Measurements from ENCODE around the gene MGAT4B. TPM values are rescaled to one million over a fixed set of nuclear protein-coding genes. Genes with fewer than 3 reads are reported as not detected.

The MGAT4B gene
- total and polyA plus RNA-seq, 4 experiments from 2014 or later, result 8.3 to 121 (median 71.5) TPM

- H3K27me3 ChIP-seq (ENCODE audit: insufficient read depth, low read length), result no peaks in the 10 kb centered on the region
- H3K4me1 Mint-ChIP-seq, result peaks cover 12 to 47% (median 23%) of the 10 kb centered on the region in 4 donors
- H3K27ac Mint-ChIP-seq, result peak overlapping the region in 3 of 7 donors; percentile 3 to 30 (median 6)
- H3K27me3 Mint-ChIP-seq, result no peaks in the 10 kb centered on the region
- no peak overlapping the region for H3K4me3 ChIP-seq (ENCODE audit: low read length in 2 of 2)
- POLR2A ChIA-PET (ENCODE audit: partially characterized antibody), result no interaction called here
- H3K4me1 ChIP-seq (ENCODE audit: insufficient read depth, low read length), result peaks cover 9% of the 10 kb centered on the region
- intact Hi-C loops (cut with micrococcal nuclease), result no loop called here
- H3K36me3 Mint-ChIP-seq, result peaks cover 18 to 19% of the 10 kb centered on the region in 2 donors
- H3K27ac ChIP-seq (ENCODE audit: low read depth, low read length), result no peak overlapping the region
- H3K4me3 Mint-ChIP-seq, result no peak overlapping the region
- DNase-seq, result no peak
- H3K9me3 Mint-ChIP-seq, result no peaks in the 10 kb centered on the region
- no peaks in the 10 kb centered on the region for H3K9me3 ChIP-seq (ENCODE audit: control insufficient read depth in 1 of 2, low read length in 2 of 2)
- CTCF ChIA-PET (ENCODE audit: partially characterized antibody), result no interaction called here
- no peaks in the 10 kb centered on the region for H3K36me3 ChIP-seq (ENCODE audit: insufficient read depth, low read length)
Observed at GRCh38 chr5:179747811-179748210, 58.9 kb downstream of the MGAT4B start.

Small RNAs within 50 kb of the gene (microRNA-seq; reads per million reads assigned to microRNA genes)
- 0.72 reads per million for gene MIR1229 (ENCODE audit: borderline microRNAs expressed, borderline number of aligned reads, borderline replicate concordance)

Other genes with a start within 250 kb of the MGAT4B start
- gene HNRNPH1, start 183.2 kb downstream of the MGAT4B start, total RNA-seq, result 1,000 to 10,000 TPM; 1,611 to 1,625 TPM
- 100 to 1,000 TPM in 1 of 2 donors, 10 to 100 TPM in 1; 46.5 to 116 TPM for gene HNRNPH1, start 183.2 kb downstream of the MGAT4B start, polyA plus RNA-seq
- under 1 TPM; 0.58 to 0.76 TPM for gene CBY3, start 125.8 kb downstream of the MGAT4B start, total RNA-seq
- under 1 TPM; 0.36 to 0.56 TPM for gene CBY3, start 125.8 kb downstream of the MGAT4B start, polyA plus RNA-seq
- gene CANX, start 107.9 kb downstream of the MGAT4B start, total RNA-seq, result 100 to 1,000 TPM; 377 to 417 TPM
- 100 to 1,000 TPM; 259 to 394 TPM for gene CANX, start 107.9 kb downstream of the MGAT4B start, polyA plus RNA-seq
- 10 to 100 TPM; 52.4 to 56.5 TPM for gene MAML1, start 74.0 kb downstream of the MGAT4B start, total RNA-seq
- gene MAML1, start 74.0 kb downstream of the MGAT4B start, polyA plus RNA-seq, result 10 to 100 TPM in 1 of 2 donors, 1 to 10 TPM in 1; 1.5 to 10.9 TPM
- 1 to 10 TPM; 5.1 to 8.1 TPM for gene LTC4S, start 12.9 kb downstream of the MGAT4B start, total RNA-seq
- gene LTC4S, start 12.9 kb downstream of the MGAT4B start, polyA plus RNA-seq, result 1 to 10 TPM; 4.2 to 9.4 TPM
- 100 to 1,000 TPM; 300 to 303 TPM for gene SQSTM1, start 14.0 kb upstream of the MGAT4B start, total RNA-seq
- gene SQSTM1, start 14.0 kb upstream of the MGAT4B start, polyA plus RNA-seq, result 100 to 1,000 TPM; 188 to 212 TPM
- gene MRNIP, start 52.0 kb upstream of the MGAT4B start, total RNA-seq, result 100 to 1,000 TPM; 125 to 129 TPM
- gene MRNIP, start 52.0 kb upstream of the MGAT4B start, polyA plus RNA-seq, result 10 to 100 TPM; 11.4 to 17.2 TPM
- 10 to 100 TPM; 84.3 to 85.0 TPM for gene TBC1D9B, start 101.0 kb upstream of the MGAT4B start, total RNA-seq
- 10 to 100 TPM in 1 of 2 donors, 1 to 10 TPM in 1; 9.3 to 38.0 TPM for gene TBC1D9B, start 101.0 kb upstream of the MGAT4B start, polyA plus RNA-seq

All from CD4-positive, alpha-beta memory T cell (primary cell).